GM18511 (cell line): ENCODE measurements around the gene ANKS3.

Source experiments
- ATAC-seq: cut with Tn5 transposase; IDR thresholded peaks from one replicate; pipeline ENCODE4 v1.9.1; 2021; ENCODE audit warnings: mild to moderate bottlenecking, moderate library complexity; ENCODE audit not compliant: unreplicated experiment

The ANKS3 gene

DNA sequence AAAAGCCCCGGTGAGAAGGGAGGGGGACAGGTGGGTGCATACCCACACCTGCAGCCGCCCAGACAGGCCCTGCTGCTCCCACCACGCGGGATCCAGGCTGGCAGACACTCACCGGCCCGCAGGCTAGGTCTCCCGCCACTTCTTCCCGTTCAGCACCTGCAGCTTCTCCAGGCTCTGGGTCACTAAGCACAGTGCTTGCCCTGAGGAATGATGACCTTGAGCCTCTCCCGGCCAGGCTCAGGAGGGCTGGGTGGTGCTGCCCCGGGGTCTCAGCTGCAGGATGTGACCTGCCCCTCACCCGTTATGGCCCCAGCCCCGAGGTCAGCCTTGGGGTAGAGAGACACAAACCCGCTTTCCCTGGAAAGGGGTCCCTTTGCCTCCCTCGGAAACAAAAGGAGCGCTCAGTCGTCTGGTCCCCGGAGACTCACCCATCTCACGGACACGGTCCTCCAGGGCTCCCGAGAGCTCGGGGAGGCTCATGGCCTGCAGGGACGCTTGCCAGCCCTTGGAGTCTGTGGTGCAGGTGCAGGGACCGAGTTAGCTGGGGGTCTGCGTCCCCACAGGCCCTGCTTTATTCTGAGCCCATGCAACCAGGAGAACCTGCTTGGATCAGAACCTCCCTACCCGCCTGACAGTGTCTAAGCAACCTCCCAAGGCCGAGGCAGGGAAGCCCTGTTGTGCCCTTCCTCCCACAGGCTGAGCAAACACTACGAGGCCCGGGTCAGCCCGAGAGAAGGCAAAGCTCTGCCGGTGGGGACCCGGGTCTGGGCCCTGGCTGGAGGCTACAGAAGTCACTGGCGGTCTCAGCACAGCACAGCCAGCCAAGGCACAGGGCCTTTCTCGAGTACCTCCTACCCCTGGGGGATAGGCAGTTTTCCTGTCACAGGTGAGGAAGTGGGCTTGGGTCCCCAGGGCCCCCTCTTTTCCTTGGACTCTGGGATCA is 36.9 kb downstream of the ANKS3 start:
- no peak for ATAC-seq

DNA sequence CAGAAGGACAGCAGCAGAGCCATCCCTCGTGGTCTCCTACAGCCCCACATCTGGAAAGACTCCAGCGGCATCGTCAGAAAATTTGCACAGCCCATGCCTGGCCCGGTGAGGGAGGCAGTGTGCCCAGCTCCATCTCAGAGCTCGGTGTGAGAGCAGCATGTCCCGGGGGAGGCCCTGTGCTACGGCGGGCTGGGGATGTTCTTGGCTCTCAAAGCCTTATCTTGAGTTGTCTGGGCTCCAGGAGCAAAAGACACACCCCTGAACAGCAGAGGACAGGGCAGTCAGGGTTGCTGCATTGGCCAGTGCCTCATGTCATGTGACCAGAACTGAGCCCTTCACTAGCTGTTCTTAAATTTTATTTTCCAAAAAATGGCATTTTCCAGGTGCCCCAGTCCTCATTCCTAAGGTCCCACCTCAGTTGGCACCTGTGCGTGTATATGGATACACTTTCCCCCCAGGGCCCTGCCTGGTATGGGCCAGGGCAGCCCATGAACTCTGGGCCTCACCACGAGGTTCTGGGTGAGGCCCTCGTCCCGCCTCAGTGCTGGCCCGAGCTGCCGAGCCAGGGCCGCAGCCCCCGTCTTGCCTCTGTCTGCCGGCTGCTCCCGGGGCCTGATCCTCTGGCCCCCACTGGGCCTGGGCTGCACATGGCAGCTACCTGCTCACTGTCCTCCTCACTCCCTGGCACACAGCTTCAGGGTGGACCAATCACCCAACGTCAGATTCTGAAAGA is 37.7 kb downstream of the ANKS3 start:
- no peak for ATAC-seq

DNA sequence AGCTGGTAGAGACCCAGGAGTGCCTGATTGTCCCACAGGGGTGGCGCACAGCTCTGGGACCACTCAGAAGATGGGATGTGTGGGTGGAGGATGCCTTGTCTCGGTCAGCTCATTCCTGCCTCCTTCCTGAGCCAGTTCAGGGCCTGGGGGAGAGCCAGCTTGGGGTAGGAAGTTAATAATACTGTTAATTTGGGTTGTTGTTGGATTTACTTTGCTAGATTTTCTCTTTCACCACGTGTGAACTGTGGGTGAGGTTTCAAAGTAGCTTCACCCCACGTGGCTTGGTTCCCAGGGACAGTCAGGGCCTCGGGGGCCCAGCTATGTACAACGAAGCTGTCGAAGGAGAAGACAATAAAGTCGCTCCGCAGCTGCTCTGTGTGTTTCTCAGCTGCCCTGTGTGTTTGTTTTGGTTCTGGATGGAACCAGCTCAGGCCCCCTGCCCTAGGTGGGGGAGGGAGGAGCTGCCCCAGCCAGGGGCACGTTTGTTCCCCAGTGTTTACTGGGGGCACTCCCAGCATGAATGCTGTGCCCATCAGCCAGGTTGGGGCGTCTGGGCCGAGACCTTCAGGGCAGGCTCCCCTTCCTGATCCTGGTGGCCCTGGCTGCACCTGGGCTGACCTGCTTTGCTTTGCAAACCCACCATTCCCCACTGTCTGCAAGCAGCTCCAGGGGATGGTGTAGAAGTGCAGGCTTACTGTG is 38.4 kb downstream of the ANKS3 start:
- no peak for ATAC-seq

DNA sequence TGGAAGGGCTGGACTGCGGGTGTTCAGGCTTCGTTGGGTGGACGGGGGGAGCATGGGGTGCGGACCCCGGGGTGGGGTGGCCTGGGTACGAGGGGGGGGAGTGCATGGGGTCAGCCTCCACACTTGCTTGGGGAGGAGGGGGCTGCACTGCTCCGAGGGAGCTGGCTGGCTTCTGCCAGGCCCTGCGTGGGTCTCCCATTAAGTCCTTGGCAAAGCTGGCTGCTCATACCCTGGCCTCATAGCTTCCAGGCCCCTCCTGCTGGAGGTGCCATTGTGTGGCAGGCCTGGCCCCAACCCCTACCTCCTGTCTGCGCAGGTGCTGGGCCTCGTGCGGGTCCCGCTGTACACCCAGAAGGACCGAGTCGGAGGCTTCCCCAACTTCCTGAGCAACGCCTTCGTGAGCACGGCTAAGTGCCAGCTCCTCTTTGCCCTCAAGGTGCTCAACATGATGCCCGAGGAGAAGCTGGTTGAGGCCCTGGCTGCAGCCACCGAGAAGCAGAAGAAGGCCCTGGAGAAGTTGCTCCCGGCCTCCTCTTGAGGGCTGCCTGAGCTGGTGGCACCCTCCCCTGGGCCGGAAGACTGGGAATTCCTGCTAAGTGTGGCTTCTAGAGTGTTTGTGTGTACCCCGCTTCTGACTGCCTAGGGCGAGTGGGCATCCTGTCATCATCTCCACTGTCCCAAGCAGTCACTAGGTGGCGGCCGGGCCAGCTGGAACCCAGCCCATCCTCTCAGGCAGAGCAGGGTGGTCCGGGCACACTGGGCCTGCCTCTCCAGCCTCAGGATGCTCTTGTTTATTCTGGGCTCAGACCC is 39.2 kb downstream of the ANKS3 start:
- no peak for ATAC-seq

DNA sequence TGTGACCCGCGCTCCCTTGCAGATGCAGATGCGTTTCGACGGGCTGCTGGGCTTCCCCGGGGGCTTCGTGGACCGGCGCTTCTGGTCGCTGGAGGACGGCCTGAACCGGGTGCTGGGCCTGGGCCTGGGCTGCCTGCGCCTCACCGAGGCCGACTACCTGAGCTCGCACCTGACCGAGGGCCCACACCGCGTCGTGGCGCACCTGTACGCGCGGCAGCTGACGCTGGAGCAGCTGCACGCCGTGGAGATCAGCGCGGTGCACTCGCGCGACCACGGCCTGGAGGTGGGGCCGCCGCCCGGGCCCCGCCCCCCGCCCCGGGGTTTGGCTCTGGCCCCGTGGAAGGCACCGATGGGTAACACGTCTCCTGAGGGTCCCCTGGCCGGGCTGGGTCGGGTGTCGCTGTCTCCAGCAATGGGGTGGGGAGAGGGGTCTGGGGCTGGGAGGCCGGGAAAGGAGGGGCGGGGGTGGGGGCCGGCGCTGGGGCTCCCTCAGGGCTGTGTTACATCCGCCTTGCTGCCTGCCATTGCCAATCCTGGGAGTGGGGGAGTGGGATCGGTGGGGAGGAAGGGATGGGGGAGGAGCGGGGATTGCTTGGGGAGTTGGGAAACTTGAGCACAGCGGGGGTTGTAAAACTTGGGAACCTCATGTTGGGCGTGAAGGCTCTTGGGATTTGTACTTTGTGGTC is 40.0 kb downstream of the ANKS3 start:
- peak; percentile 27 for ATAC-seq

DNA sequence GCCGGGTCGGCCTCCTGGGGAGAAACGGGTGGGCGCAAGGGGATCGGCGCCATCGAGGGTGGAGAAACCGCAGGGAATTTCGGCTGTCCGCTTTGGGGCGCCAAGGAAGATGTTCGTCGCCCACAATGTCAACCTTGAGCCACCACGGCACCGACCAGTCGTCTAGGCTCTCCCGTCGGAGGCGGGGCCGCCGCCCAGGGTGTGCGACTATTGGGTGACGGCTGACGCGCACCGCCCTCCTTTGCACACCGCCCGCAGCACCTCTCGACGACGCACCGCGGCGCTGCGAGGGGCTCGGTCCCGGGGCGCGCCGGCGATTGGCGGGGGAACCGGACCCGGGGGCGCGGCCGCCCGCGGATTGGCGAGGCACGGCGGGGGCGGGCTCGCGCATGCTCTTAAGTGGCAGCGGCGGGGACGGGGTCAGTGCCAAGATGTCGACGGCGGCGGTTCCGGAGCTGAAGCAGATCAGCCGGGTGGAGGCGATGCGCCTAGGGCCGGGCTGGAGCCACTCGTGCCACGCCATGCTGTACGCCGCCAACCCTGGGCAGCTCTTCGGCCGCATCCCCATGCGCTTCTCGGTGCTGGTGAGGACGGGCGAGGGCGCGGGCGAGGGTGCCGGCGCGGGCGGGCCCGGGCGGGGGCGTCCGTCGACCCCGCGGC is 40.6 kb downstream of the ANKS3 start, which contains the start of gene NUDT16L1:
NUDT16L1 (plus strand) TSS at position 267 of the 660 bp plus-strand sequence; CDS start at position 432, 165 bp downstream.
- ATAC-seq = peak; percentile 97

DNA sequence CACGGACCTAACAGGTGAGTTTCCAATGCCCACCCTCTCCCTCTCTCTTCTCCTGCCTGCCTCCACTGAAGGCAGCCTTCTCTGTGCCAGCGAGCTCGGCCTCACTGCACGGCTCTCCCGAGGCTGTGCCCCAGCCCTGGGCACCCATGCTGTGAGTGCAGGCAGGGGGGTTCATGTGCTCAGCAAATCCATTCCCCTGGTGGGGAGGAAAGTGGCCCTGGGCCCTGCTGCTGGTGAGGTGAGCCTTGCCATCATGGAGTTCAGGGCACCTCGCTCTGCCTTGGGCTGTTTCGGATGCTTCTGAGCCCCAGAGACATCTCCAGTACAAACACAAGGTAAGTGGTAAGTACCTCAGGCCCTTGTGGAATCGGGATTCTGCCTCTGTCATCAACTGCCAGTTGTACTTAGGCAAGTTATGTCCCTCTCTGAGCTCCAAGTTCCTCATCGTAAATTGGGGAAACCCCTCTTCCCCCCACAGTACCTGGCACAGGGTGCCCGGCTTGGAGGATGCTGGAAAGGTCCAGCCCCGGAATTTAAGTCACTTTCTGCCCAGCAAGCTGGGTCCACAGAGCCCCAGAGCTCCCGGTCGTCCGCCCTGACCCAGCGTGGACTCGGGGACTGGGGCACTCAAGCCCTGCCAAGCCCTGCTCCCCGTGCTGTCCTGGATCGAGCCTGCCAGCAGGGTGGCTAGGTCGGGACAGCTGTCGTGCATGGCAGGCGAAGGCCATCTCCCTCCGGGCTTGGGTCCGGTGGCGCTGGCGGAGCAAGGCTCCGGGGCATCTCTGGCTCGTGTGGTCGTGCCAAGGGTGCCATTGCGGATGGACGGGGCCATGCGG is 41.4 kb downstream of the ANKS3 start:
- ATAC-seq = peak; percentile 19

GRCh38 chr16:4691666-4692412 is 42.2 kb downstream of the ANKS3 start:
- ATAC-seq = no peak

- no peak for ATAC-seq
Observed at GRCh38 chr16:4690946-4691665, 43.0 kb downstream of the ANKS3 start.

DNA sequence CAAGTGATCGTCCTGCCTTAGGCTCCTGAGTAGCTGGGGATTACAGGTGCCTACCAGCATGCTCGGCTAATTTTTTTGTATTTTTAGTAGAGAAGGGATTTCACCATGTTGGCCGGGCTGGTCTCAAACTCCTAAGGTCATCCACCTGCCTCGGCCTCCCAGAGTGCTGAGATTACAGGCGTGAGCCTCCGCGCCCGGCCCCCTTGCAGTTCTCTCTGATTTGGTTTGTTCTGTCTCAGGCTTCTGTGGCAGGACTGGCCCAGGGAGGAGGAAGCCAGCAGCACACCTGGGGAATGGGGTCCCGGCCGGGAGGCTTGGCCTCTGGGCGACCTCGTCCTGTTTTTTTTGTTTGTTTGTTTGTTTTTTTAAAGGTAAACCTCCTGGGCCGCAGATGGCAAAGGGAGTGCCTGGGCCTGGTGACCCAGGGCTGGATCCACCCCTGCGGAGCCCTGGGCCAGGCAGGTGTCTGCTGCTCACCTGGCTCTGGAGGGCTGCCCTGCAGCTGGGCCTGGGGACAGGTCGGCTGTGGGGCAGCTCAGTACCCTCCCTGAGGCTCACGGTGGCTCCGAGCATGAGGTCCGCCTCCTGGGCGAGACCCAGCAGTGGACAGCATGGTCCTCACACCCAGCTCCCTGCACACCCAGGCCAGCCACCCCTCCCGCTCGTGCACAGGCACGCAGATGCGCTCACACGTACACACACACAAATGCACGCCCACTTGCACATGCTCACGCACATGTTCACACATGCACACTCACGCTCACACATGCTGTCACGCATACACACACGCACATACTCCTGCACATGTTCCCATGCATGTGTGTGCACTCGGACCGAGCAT is 44.0 kb downstream of the ANKS3 start:
- ATAC-seq = no peak

GRCh38 chr16:4689091-4689671 is 44.9 kb downstream of the ANKS3 start:
- ATAC-seq = no peak

DNA sequence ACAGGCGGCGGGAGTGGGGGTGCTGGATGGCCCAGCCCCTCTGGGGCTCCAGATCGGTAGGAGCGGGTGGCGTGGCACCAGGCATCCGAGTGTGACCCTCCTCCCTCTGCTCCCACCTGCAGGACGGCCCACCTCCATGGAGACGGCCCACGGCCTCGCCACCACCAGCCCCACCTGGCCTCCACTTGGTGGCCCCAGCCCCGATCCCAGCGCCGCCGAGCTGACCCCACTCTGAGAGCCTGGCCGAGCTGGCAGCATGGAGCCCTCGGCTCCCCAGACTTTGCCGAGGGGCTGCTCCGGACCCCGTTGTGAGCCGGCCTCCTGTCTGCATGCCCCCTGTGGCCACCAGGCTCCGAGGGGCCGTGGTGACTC is 45.4 kb downstream of the ANKS3 start:
- no peak for ATAC-seq

- no peak for ATAC-seq
Observed at GRCh38 chr16:4687946-4688673, 46.0 kb downstream of the ANKS3 start.

DNA sequence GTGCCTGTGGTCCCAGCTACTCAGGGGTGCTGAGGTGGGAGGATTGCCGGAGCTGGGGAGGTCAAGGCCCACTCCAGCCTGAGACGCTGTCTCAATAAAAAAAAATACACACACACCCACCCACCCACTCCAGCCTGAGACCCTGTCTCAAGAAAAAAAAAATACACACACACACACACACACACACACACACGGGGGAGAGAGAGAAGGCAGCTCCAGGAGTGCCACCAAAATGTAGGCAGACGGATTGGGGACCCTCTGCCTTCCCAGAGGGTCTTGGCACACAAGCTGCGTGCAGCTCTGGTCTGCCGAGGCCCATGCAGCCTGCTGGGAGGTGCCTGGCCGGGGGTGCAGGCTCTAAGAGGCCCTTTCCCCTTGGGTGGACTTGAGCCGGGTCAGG is 46.7 kb downstream of the ANKS3 start:
- no peak for ATAC-seq

GRCh38 chr16:4686497-4687210 is 47.4 kb downstream of the ANKS3 start:
- ATAC-seq = no peak
